BLaER1 treated with 17β-estradiol and CSF1 and Interleukin-3, amounts not matched to agents 10 nM and 100 nM (cell line): Measurements from ENCODE around the gene SEPTIN10.

Experiments used
- H3K27ac ChIP-seq, 11 experiments: shearing (Covaris generic); formaldehyde crosslinking; 2 replicates each; pipeline ENCODE4 v1.8.1; 2022
- H3K27me3 ChIP-seq, 11 experiments: shearing (Covaris generic); formaldehyde crosslinking; 2 replicates each; pipeline ENCODE4 v1.8.1; 2022
- H3K36me3 ChIP-seq, 11 experiments: shearing (Covaris generic); formaldehyde crosslinking; 2 replicates each; pipeline ENCODE4 v1.8.1; 2022
- H3K4me1 ChIP-seq, 10 experiments: shearing (Covaris generic); formaldehyde crosslinking; 2 replicates each; pipeline ENCODE4 v1.8.1; 2022
- H3K4me2 ChIP-seq, 11 experiments: shearing (Covaris generic); formaldehyde crosslinking; 2 replicates each; pipeline ENCODE4 v1.8.1; 2022
- H3K4me3 ChIP-seq, 10 experiments: shearing (Covaris generic); formaldehyde crosslinking; 2 replicates each; pipeline ENCODE4 v1.8.1; 2022
- H3K9ac ChIP-seq, 11 experiments: shearing (Covaris generic); formaldehyde crosslinking; 2 replicates each; pipeline ENCODE4 v1.8.1; 2022
- H3K9me3 ChIP-seq, 11 experiments: shearing (Covaris generic); formaldehyde crosslinking; replicated peaks in 1 of 11; 2 replicates each; pipeline ENCODE4 v1.8.1; 2022
- H4K20me1 ChIP-seq, 11 experiments: shearing (Covaris generic); formaldehyde crosslinking; 2 replicates each; pipeline ENCODE4 v1.8.1; 2022
- Cebpa-rat ChIP-seq, 11 experiments: shearing (Covaris generic); IDR thresholded peaks; 2 replicates each; pipeline ENCODE4 v1.8.1; 2022

SEPTIN10 gene

GRCh38 chr2:109560265-109560664, 53.5 kb downstream of the SEPTIN10 start:
- Histone ChIP-seq H3K9ac (no peak overlapping the region), H3K9me3 (no peaks in the 10 kb centered on the region), H3K4me1 (peaks cover 0 to 19% (median under 1%) of the 10 kb centered on the region in 10 experiments; a peak in 6 of 20 replicates), H4K20me1 (no peaks in the 10 kb centered on the region), H3K4me3 (no peak overlapping the region), H3K27me3 (no peaks in the 10 kb centered on the region), H3K27ac (no peak overlapping the region), H3K4me2 (no peak overlapping the region), H3K36me3 (no peaks in the 10 kb centered on the region; a peak in 2 of 22 replicates)
- no peak for TF ChIP-seq Cebpa-rat (IDR thresholded peaks at IDR 0.05)

DNA sequence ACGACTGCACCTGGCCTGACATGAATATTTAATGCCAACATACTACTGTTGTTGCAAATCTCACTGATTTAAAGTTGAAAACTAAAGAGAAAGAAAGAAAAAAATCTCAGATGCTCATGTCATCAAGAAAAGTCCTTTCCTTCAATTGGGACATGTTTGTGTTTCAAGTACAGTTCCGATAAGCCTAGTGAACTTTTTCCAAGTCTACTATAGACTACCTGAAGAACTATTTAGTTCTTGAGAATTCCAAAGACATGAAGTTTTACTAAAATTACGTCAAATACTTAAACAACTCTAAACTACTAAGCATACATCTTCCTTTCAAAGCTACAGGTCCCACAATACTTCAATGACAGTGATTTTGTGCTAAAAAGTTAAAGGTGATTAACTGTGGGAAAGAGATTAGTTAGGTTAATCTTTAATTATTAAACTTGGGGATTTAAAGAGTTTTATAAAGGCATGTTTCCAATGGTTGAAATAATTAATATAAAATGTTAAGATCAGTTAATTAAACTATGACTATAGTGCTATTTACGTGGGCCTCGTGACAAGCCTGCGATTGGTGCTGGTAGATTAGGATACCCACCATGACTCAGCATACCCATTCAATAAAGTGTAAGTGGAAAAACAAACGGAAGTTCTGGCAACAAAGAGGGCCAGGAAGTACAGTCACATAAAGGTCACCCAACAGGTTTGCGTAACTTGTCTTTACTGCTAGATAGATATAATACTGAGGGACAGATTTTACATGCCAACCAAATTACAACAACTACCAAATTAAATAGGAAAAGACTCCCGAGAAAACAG, 55.5 kb downstream of the SEPTIN10 start:
- Histone ChIP-seq H4K20me1 (no peaks in the 10 kb centered on the region), H3K4me3 (no peak overlapping the region), H3K9me3 (no peaks in the 10 kb centered on the region), H3K36me3 (peaks cover 0 to 3% (median 0%) of the 10 kb centered on the region in 11 experiments; a peak in 1 of 22 replicates), H3K27ac (peak overlapping the region in 2 of 11 experiments; percentile 10 to 31; a peak in 4 of 22 replicates), H3K9ac (no peak overlapping the region), H3K4me2 (peak overlapping the region in 4 of 11 experiments; percentile 6 to 23 (median 15); a peak in 2 of 22 replicates), H3K27me3 (no peaks in the 10 kb centered on the region), H3K4me1 (peaks cover 0 to 12% (median 5%) of the 10 kb centered on the region in 10 experiments; a peak in 4 of 20 replicates)
- TF ChIP-seq Cebpa-rat (IDR thresholded peaks at IDR 0.05): no peak

DNA sequence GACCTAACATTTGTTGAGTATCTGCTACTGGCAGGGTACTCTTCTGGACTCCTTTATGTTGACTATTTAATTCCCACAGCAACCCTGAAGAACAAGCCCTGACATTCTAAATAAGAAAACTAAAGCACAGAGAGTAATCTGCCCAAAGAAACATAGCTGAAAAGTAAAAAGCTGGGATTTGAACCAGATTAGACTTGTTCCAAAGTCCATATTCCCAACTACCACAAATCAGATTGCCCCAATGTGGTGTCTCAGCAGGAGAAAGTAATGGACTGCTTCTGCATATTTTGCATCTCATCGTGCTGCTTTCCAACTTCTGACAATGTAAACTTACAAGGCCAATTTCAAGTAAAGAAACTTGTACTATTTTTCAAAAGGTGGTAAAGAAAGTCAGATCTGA, 56.5 kb downstream of the SEPTIN10 start:
- TF ChIP-seq Cebpa-rat (IDR thresholded peaks at IDR 0.05): no peak
- no peak overlapping the region for H3K4me2 ChIP-seq
- H3K27me3 ChIP-seq: no peaks in the 10 kb centered on the region
- no peaks in the 10 kb centered on the region for H4K20me1 ChIP-seq
- H3K4me1 ChIP-seq: peaks cover 0 to 12% (median 5%) of the 10 kb centered on the region in 10 experiments; a peak in 4 of 20 replicates
- no peaks in the 10 kb centered on the region for H3K9me3 ChIP-seq
- no peak overlapping the region for H3K27ac ChIP-seq
- H3K9ac ChIP-seq: no peak overlapping the region
- no peak overlapping the region for H3K4me3 ChIP-seq
- peaks cover 0 to 9% (median 0%) of the 10 kb centered on the region in 11 experiments; a peak in 2 of 22 replicates for H3K36me3 ChIP-seq

GRCh38 chr2:109555346-109555900, 58.3 kb downstream of the SEPTIN10 start:
- H3K4me2 ChIP-seq: peak overlapping the region in 2 of 11 experiments; percentile 14 to 23; a peak in 4 of 22 replicates
- no peaks in the 10 kb centered on the region for H3K27me3 ChIP-seq
- peaks cover 0 to 11% (median 0%) of the 10 kb centered on the region in 11 experiments; a peak in 2 of 22 replicates for H3K36me3 ChIP-seq
- H4K20me1 ChIP-seq: no peaks in the 10 kb centered on the region
- H3K9me3 ChIP-seq: no peaks in the 10 kb centered on the region
- no peak overlapping the region for H3K4me3 ChIP-seq
- H3K9ac ChIP-seq: no peak overlapping the region
- H3K27ac ChIP-seq: no peak overlapping the region
- peaks cover 0 to 12% (median 5%) of the 10 kb centered on the region in 10 experiments; a peak in 4 of 20 replicates for H3K4me1 ChIP-seq
- TF ChIP-seq Cebpa-rat (IDR thresholded peaks at IDR 0.05): no peak

DNA sequence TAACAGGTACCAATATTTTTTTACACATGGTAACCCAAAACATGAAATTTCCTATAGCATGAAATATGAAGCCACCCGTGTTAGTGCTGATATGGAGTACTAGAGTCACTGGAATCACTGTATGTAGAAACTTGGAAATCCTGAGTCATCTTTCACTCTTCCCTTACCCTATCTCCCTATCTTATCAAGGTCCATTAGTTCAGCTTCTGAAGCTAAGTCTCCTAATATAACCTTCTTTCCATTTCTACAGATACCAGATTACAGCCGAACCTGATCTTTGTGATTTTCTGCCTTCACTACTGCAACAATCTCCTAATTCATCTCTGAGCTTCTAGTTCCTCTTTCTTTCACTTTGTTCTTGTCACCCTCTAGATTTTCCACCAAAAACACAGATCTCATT, 59.0 kb downstream of the SEPTIN10 start:
- Histone ChIP-seq H3K4me1 (peaks cover 0 to 12% (median 5%) of the 10 kb centered on the region in 10 experiments; a peak in 4 of 20 replicates), H4K20me1 (no peaks in the 10 kb centered on the region), H3K9ac (no peak overlapping the region), H3K27ac (no peak overlapping the region), H3K4me2 (peak overlapping the region in 3 of 11 experiments; percentile 4 to 23 (median 14); a peak in 5 of 22 replicates), H3K9me3 (no peaks in the 10 kb centered on the region), H3K4me3 (no peak overlapping the region), H3K36me3 (peaks cover 0 to 11% (median 0%) of the 10 kb centered on the region in 11 experiments; a peak in 2 of 22 replicates), H3K27me3 (no peaks in the 10 kb centered on the region)
- no peak for TF ChIP-seq Cebpa-rat (IDR thresholded peaks at IDR 0.05)

GRCh38 chr2:109549016-109549590, 64.7 kb downstream of the SEPTIN10 start:
- H3K27me3 ChIP-seq: no peaks in the 10 kb centered on the region
- H3K27ac ChIP-seq: no peak overlapping the region

DNA sequence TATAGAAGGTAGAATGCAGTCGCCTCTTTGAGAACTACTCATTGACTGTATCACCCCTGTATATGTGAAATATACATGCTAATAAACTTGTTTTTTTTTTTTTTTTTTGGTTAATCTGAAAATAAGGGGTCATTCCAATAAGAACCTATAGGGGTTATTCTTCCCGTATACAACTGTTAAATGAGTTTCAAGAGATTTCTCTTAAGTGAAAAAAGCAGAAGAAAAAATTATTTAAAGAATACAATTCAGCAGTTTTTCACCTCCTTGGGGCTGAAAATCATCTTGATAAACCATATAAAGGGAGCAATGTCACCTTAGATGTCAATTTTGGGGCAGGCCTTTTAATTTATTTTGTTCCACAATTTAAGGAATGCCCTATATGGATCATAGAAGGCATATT, 66.5 kb downstream of the SEPTIN10 start:
- Histone ChIP-seq H3K27me3 (no peaks in the 10 kb centered on the region), H3K4me1 (no peaks in the 10 kb centered on the region; a peak in 1 of 20 replicates), H3K4me3 (no peak overlapping the region), H3K9me3 (no peaks in the 10 kb centered on the region), H3K4me2 (no peak overlapping the region), H3K36me3 (peaks cover 0 to 1% (median 0%) of the 10 kb centered on the region in 11 experiments; a peak in 1 of 22 replicates), H4K20me1 (no peaks in the 10 kb centered on the region), H3K9ac (no peak overlapping the region), H3K27ac (no peak overlapping the region)
- TF ChIP-seq Cebpa-rat (IDR thresholded peaks at IDR 0.05): no peak

More at GRCh38 chr2:109549016-109549590, 64.7 kb downstream of the SEPTIN10 start:
- Histone ChIP-seq H3K4me2 (no peak overlapping the region), H3K36me3 (peaks cover 0 to 11% (median 0%) of the 10 kb centered on the region in 11 experiments; a peak in 2 of 22 replicates), H3K9me3 (no peaks in the 10 kb centered on the region), H3K4me3 (no peak overlapping the region), H3K4me1 (no peaks in the 10 kb centered on the region; a peak in 1 of 20 replicates), H3K9ac (no peak overlapping the region), H4K20me1 (no peaks in the 10 kb centered on the region)
- no peak for TF ChIP-seq Cebpa-rat (IDR thresholded peaks at IDR 0.05)

DNA sequence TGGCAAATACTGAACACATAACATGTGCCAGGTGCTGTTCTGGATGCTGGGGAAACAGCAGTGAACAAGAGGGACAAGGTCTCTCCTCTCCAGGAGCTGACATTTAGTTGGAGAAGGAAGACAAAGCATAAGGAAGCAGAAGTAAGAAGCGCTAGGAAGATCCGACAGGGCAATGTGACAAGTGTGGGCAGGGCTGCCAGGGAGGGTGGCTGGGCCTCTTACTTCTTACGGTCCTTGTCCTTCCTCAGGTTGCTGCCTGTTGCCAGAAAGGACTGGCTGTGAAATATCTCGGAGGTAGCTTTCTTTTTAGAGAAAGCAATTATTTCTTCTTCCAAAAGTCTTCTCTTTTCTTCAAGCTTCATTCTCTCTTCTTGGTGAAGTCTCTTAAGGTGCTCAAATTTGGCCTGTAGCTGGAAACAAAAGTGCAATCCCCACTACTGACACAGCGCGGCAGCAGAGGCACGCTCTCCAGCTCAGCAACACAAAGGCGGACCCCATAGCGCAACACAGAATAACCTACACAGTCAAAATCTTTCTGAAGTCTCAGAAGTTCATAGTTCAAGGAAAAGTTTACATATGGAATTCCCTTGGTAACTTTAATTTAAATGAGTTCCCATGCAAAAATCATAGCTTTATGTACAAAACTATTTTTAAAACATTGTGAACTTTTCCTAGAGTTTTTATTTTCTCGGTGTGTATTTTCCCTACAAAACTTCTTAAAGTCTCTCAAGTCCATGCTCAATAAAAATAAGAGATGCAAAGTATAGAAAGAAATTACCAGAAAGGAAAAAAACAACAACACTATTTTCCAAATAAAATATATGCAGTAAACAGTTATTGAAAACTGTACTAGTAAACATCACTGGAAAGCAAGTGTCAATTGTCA, 67.7 kb downstream of the SEPTIN10 start:
- Histone ChIP-seq H3K4me1 (no peaks in the 10 kb centered on the region; a peak in 1 of 20 replicates), H3K9ac (no peak overlapping the region), H3K9me3 (no peaks in the 10 kb centered on the region), H3K27me3 (no peaks in the 10 kb centered on the region), H3K36me3 (no peaks in the 10 kb centered on the region), H4K20me1 (no peaks in the 10 kb centered on the region), H3K4me2 (no peak overlapping the region), H3K27ac (no peak overlapping the region), H3K4me3 (no peak overlapping the region)
- no peak for TF ChIP-seq Cebpa-rat (IDR thresholded peaks at IDR 0.05)
